ENCODE data around the gene RAVER1.
"Not testable (repeated sequence)": the region's sequence is repeated elsewhere in the genome, so short reads cannot be mapped to it uniquely, and the experiment has no call there.

RAVER1 gene

GRCh38 chr19:10332965-10333757, at the start of gene RAVER1:
RAVER1 (minus strand) TSS chr19:10333529; CDS start chr19:10333507, 22 bp downstream.
- peak within 1 kb of the TSS; percentile 67 for H3K27ac ChIP-seq
- DNase-seq (ENCODE audit: low read depth, low spot score) = peak; percentile 86

GRCh38 chr19:10383223-10383499, 49.8 kb upstream of the RAVER1 start:
- not testable (repeated sequence) for DNase-seq (ENCODE audit: low read depth, low spot score); H3K27ac ChIP-seq

GRCh38 chr19:10380313-10381102, 47.2 kb upstream of the RAVER1 start, which contains the start of gene TYK2:
TYK2 (minus strand) TSS chr19:10380572; CDS start chr19:10378406, 2,166 bp downstream.
- DNase-seq (ENCODE audit: low read depth, low spot score) = peak; percentile 87
- peak within 1 kb of the TSS; percentile 28 for H3K27ac ChIP-seq

GRCh38 chr19:10379880-10380312, 46.6 kb upstream of the RAVER1 start:
- H3K27ac ChIP-seq = no peak overlapping the region
- no peak for DNase-seq (ENCODE audit: low read depth, low spot score)

- no peak overlapping the region for H3K27ac ChIP-seq
- no peak for DNase-seq (ENCODE audit: low read depth, low spot score)
Observed at GRCh38 chr19:10378124-10378523, 44.8 kb upstream of the RAVER1 start.

GRCh38 chr19:10377140-10377640, 43.9 kb upstream of the RAVER1 start:
- not testable (repeated sequence) for H3K27ac ChIP-seq; DNase-seq (ENCODE audit: low read depth, low spot score)

- no peak overlapping the region for H3K27ac ChIP-seq
- DNase-seq (ENCODE audit: low read depth, low spot score) = no peak
Observed at GRCh38 chr19:10374931-10375330, 41.6 kb upstream of the RAVER1 start.

- DNase-seq (ENCODE audit: low read depth, low spot score) = no peak
- H3K27ac ChIP-seq = no peak overlapping the region
Observed at GRCh38 chr19:10372690-10373089, 39.4 kb upstream of the RAVER1 start.

GRCh38 chr19:10368101-10368803, 34.9 kb upstream of the RAVER1 start:
- no peak for DNase-seq (ENCODE audit: low read depth, low spot score)
- no peak overlapping the region for H3K27ac ChIP-seq

- H3K27ac ChIP-seq; DNase-seq (ENCODE audit: low read depth, low spot score): not testable (repeated sequence)
Observed at GRCh38 chr19:10366950-10367512, 33.7 kb upstream of the RAVER1 start.

GRCh38 chr19:10365518-10365917, 32.2 kb upstream of the RAVER1 start:
- DNase-seq (ENCODE audit: low read depth, low spot score) = no peak
- H3K27ac ChIP-seq = no peak overlapping the region

GRCh38 chr19:10364644-10365043, 31.3 kb upstream of the RAVER1 start:
- no peak for DNase-seq (ENCODE audit: low read depth, low spot score)
- H3K27ac ChIP-seq = no peak overlapping the region

- no peak overlapping the region for H3K27ac ChIP-seq
Observed at GRCh38 chr19:10363789-10364281, 30.5 kb upstream of the RAVER1 start.

GRCh38 chr19:10362259-10362658, 28.9 kb upstream of the RAVER1 start:
- no peak overlapping the region for H3K27ac ChIP-seq
- DNase-seq (ENCODE audit: low read depth, low spot score) = no peak

More at GRCh38 chr19:10363789-10364281, 30.5 kb upstream of the RAVER1 start:
- no peak for DNase-seq (ENCODE audit: low read depth, low spot score)

- DNase-seq (ENCODE audit: low read depth, low spot score) = no peak
- H3K27ac ChIP-seq = no peak overlapping the region
Observed at GRCh38 chr19:10361569-10362011, 28.3 kb upstream of the RAVER1 start.

- no peak overlapping the region for H3K27ac ChIP-seq
- DNase-seq (ENCODE audit: low read depth, low spot score) = no peak
Observed at GRCh38 chr19:10356431-10356830, 23.1 kb upstream of the RAVER1 start.

GRCh38 chr19:10353793-10354391, 20.6 kb upstream of the RAVER1 start:
- H3K27ac ChIP-seq = no peak overlapping the region
- no peak for DNase-seq (ENCODE audit: low read depth, low spot score)

- no peak for DNase-seq (ENCODE audit: low read depth, low spot score)
- H3K27ac ChIP-seq = no peak overlapping the region
Observed at GRCh38 chr19:10352764-10353671, 19.7 kb upstream of the RAVER1 start.

GRCh38 chr19:10346509-10346908, 13.2 kb upstream of the RAVER1 start:
- no peak for DNase-seq (ENCODE audit: low read depth, low spot score)
- H3K27ac ChIP-seq = no peak overlapping the region

All from epithelial cell of prostate (primary cell).